Panc1 (cell line): ENCODE measurements around the gene RARG. TPM values are rescaled to one million over a fixed set of nuclear protein-coding genes. Genes with fewer than 3 reads are reported as not detected.

Source experiments
- ATAC-seq: fragments of 200-7000 bp; cut with Tn5 transposase; 2 replicates; pipeline ENCODE4 v1.9.1; 2020; ENCODE audit warnings: mild to moderate bottlenecking, moderate library complexity
- BruUV-seq: library from RNA; stranded (reverse); fragments of 400-500 nt; replicated peaks from 2 replicates; lab custom pipeline; 2021; lab: Mats Ljungman, UMichigan
- CTCF ChIA-PET: fragments of 300-600 bp; sonication (Branson Sonifier 250); formaldehyde crosslinking; loops from one replicate; lab custom pipeline; 2022; ENCODE audit warnings: antibody characterized with exemption; lab: Charles Lee
- POLR2A ChIA-PET: fragments of 300-600 bp; sonication (Branson Sonifier 250); formaldehyde crosslinking; loops from one replicate; lab custom pipeline; 2022; ENCODE audit warnings: antibody characterized with exemption; lab: Charles Lee
- DNase-seq: peaks from one replicate; pipeline ENCODE4 v3.0.0-alpha.2; 2010; ENCODE audit warnings: low read depth, low spot score
- H3K27ac ChIP-seq: 2 replicates; pipeline ENCODE4 v1.5.1; 2011; ENCODE audit warnings: mild to moderate bottlenecking, low read length, inconsistent platforms
- H3K27me3 ChIP-seq: fragments of 200-500 bp; sonication (Bioruptor generic); 2 replicates; pipeline ENCODE4 v1.6.0; 2014; ENCODE audit warnings: low read length, inconsistent platforms; ENCODE audit not compliant: control insufficient read depth, insufficient read depth
- H3K36me3 ChIP-seq: fragments of 200-500 bp; sonication (Bioruptor generic); 2 replicates; pipeline ENCODE4 v1.5.1; 2014; ENCODE audit warnings: inconsistent platforms, mild to moderate bottlenecking, low read length, moderate library complexity; ENCODE audit not compliant: control insufficient read depth, insufficient read depth
- H3K4me1 ChIP-seq: 2 replicates; pipeline ENCODE4 v1.5.1; 2011; ENCODE audit warnings: inconsistent platforms, mild to moderate bottlenecking, low read length, moderate library complexity; ENCODE audit not compliant: control insufficient read depth, insufficient read depth
- H3K4me3 ChIP-seq, 2 experiments: 2 replicates each; pipeline ENCODE4 v1.5.1; 2011 to 2012; ENCODE audit warnings: low read depth in 2 of 2, low read length in 2 of 2, mild to moderate bottlenecking in 2 of 2, inconsistent platforms in 1 of 2, moderate library complexity in 1 of 2
- H3K9me3 ChIP-seq: fragments of 200-500 bp; sonication (Bioruptor generic); 2 replicates; pipeline ENCODE4 v1.5.1; 2014; ENCODE audit warnings: low read depth, mild to moderate bottlenecking, inconsistent platforms, low read length, moderate library complexity; ENCODE audit not compliant: control insufficient read depth, insufficient read depth
- CTCF ChIP-seq: fragments of 450-650 bp; IDR thresholded peaks from 2 replicates; pipeline ENCODE4 v1.5.1; 2017; ENCODE audit warnings: mild to moderate bottlenecking
- POLR2AphosphoS5 ChIP-seq: IDR thresholded peaks from 2 replicates; pipeline ENCODE4 v1.6.1; 2012; ENCODE audit warnings: mild to moderate bottlenecking, low read depth, low read length, moderate library complexity
- REST ChIP-seq, 2 experiments: IDR thresholded peaks; 2 replicates each; pipeline ENCODE4 v1.6.1; 2011 to 2012; ENCODE audit warnings: low read depth in 2 of 2, control low read depth in 1 of 2, low read length in 1 of 2, mild to moderate bottlenecking in 1 of 2, moderate library complexity in 1 of 2; ENCODE audit not compliant: insufficient read depth in 1 of 2
- SIN3A ChIP-seq: IDR thresholded peaks from 2 replicates; pipeline ENCODE4 v1.6.1; 2012; ENCODE audit warnings: low read depth, mild to moderate bottlenecking, low read length, moderate library complexity, borderline replicate concordance; ENCODE audit not compliant: insufficient read depth
- TCF7L2 ChIP-seq: IDR thresholded peaks from 2 replicates; pipeline ENCODE4 v1.6.1; 2011; ENCODE audit warnings: mild to moderate bottlenecking, low read depth, low read length, inconsistent platforms
- in situ Hi-C: cut with HindIII; loops from 2 replicates; pipeline ENCODE4 v1.10.0; 2016; ENCODE audit warnings: low sequenced_read_pairs, low pct_unique_long_range_greater_than_20kb
- intact Hi-C: fragments of 100-400 bp; cut with micrococcal nuclease; formaldehyde crosslinking; loops from one replicate; pipeline ENCODE4 v1.10.0; 2022; ENCODE audit not compliant: unreplicated experiment
- total RNA-seq: library from RNA; stranded (reverse); gene quantifications from one replicate; pipeline ENCODE4 v1.2.1, GENCODE V29; 2021; ENCODE audit not compliant: unreplicated experiment

Gene RARG
- total RNA-seq, 1 experiment from 2014 or later: 41.2 TPM

GRCh38 chr12:53234271-53234914 lies 2.4 kb upstream of the RARG start:
- in situ Hi-C loops (no loop called here), intact Hi-C loops (no loop called here)
- ChIA-PET CTCF (interaction anchor here (0.6 to 1.3 kb wide), 2 partner anchors 14 to 17 kb away, joined by 3 read pairs; a partner anchor contains a TSS), POLR2A (no interaction called here)
- no peaks in the 10 kb centered on the region for H3K9me3 ChIP-seq
- no peak for ATAC-seq
- no peak overlapping the region for H3K27ac ChIP-seq
- H3K27me3 ChIP-seq: no peaks in the 10 kb centered on the region; the same call in 1 of the 2 replicates
- H3K4me3 ChIP-seq: no peak overlapping the region
- peaks cover 30% of the 10 kb centered on the region for H3K4me1 ChIP-seq
- TF ChIP-seq TCF7L2 (no peak), REST (IDR thresholded peaks at IDR 0.05; ENCODE audit: insufficient read depth in 1 of 2, low read depth in 2 of 2, low read length in 1 of 2) (no peak), SIN3A (no peak)
- no TSS peak for BruUV-seq
- no peaks in the 10 kb centered on the region; the same call in 1 of the 2 replicates for H3K36me3 ChIP-seq
- DNase-seq: no peak

GRCh38 chr12:53233671-53234121 lies 1.7 kb upstream of the RARG start:
- Histone ChIP-seq H3K9me3 (no peaks in the 10 kb centered on the region), H3K27ac (no peak overlapping the region), H3K4me3 (no peak overlapping the region), H3K4me1 (peaks cover 30% of the 10 kb centered on the region), H3K27me3 (no peaks in the 10 kb centered on the region; the same call in 1 of the 2 replicates), H3K36me3 (no peaks in the 10 kb centered on the region; the same call in 1 of the 2 replicates)
- no TSS peak for BruUV-seq
- no peak for DNase-seq
- no peak for ATAC-seq
- ChIA-PET CTCF (interaction anchor here (1.3 kb wide), 1 partner anchor 14 kb away, joined by 3 read pairs; no protein-coding TSS in a partner anchor), POLR2A (no interaction called here)
- in situ Hi-C loops: no loop called here
- intact Hi-C loops: no loop called here
- TF ChIP-seq TCF7L2 (no peak), CTCF (no peak), POLR2AphosphoS5 (no peak), REST (IDR thresholded peaks at IDR 0.05; ENCODE audit: insufficient read depth in 1 of 2, low read depth in 2 of 2, low read length in 1 of 2) (no peak), SIN3A (no peak)
